Fibroblast of the conjunctiva (primary cell): ENCODE data around the gene RELL2.
A peak's percentile ranks its signal among the peaks of the same experiment; 100 is the strongest.

ENCODE experiments used
- DNase-seq: peaks from one replicate; pipeline ENCODE4 v3.0.0-alpha.2; 2010; ENCODE audit warnings: low read depth

Gene RELL2

DNA sequence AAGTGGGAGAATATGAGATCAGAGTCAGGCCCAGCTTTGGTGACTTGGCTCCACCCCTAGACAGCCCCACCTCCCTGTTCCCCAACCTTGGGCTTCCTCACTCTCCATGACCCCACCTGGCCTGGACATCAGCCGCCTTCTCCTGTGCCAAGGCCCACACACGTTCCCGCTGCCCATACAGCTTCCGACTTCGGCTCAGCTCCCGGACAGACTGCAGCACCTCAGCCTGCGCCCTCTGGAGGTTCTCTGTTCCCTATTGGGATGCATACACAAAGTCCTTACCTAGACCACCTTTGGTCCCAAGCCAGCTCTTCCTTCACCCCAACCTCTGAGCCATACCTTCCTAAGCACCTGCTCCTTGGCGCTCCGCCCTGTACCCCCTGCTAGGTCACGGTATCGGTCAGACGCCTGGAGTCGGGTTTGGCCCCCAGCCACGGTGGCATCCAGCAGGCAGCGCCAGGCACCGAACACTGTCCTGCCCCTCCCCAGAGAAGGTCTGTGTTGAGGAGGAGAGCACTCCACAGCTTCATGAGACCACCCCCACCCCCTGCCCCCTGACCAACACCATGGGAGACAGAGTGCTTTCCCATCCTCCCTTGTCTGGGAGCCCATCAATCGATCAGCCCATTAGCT lies 12.4 kb downstream of the RELL2 start:
- DNase-seq, result no peak

DNA sequence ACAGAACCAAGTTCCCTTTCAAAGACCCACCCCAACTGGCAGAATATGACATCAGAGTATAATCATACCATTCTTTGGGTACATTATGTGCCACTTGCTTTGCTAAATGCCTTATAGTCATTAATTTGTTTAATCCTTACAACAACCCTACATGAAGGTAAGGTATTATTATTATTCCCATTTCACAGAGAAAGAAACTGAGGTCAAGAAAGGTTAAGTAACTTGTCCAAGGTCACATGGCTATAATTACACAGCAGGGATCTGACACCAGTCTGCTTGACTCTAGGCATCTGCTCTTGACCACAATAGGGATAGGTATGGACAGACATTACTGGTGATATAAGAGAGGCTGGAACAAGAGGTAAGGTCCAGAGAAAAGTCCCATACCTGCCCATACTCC lies 13.2 kb downstream of the RELL2 start:
- DNase-seq, result no peak

DNA sequence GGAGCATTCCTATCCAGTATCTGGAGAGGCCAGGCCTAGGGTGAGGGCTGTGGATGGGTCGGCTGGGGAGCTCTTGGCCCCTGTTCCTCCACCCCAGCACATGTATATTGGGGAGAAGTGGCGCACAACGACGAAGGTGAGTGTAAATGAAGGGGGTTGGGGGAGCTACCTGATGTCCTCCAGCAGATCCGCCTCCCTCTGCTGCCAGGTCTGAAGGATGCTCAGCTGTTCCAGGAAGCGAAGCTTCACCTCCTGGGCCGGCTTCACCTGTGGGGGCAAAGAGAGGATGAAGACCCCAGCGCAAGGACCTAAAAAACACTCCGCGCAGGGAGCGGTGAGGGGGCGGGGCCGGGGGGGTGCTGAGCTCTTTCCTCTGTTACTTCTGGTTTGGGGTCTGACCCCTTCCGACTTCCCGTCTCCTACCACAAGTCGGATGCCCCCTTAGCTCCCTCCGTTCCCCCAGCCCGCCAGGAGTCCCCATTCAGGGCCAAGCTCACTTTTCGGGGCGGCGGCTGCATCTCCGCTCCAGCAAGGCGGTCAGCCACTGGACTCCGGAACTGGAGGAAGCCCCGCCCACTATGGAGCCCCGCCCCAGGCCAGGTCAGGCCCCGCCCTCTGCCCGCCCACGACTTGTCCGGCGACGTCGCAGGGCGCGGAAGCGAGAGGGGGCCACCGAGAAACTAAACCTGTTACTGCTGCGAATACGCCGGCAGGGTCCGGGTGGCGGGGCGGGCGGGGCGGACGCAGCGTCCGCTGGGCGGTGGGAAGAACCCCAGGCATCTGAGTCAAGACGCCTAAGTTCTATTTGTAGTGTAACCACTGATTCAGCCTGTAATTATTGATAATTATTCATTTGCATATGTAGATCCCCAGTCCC lies 14.3 kb downstream of the RELL2 start, which contains the start of gene FCHSD1:
TSS of gene FCHSD1 (minus strand) at position 568 of the 877 bp plus-strand sequence. CDS start at position 518, 50 bp downstream.
- DNase-seq, result peak; percentile 65

DNA sequence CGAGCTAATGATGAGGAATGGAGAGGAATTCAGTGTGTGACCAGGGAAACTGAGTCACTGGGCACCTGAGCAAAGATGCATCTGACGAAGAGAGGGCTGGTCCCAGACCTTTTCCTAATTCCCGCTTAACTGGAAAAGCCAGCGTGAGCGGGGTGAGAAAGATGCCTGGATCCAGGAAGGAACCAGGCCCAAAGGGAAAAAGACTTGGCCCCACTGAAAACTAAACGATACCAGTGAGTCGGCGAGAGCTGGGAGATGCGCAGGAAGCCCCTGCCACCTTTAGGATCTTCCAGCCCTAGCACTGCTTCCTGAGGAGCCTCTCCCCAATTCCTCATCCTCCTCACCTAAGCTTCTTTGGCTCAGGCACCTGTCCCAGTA lies 14.9 kb downstream of the RELL2 start:
- no peak for DNase-seq

DNA sequence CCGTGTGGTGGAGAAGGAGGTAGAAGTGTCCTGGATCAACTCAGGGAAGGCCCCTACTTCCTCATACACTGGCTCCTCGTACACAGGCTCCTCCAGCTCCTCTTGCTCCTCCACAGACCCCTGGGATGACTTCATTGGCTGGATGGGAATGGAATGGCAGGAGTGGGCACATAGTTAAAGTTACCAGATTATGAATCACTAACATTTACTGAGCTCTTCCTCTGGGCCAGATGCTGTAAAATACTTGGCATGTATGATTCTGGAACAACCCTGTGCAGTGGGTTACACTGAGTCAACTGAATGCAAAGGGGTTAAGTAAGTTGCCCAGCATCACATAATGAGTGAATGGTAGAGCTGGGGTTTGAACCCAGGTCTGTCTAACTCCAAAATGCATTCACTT lies 17.5 kb downstream of the RELL2 start:
- no peak for DNase-seq

DNA sequence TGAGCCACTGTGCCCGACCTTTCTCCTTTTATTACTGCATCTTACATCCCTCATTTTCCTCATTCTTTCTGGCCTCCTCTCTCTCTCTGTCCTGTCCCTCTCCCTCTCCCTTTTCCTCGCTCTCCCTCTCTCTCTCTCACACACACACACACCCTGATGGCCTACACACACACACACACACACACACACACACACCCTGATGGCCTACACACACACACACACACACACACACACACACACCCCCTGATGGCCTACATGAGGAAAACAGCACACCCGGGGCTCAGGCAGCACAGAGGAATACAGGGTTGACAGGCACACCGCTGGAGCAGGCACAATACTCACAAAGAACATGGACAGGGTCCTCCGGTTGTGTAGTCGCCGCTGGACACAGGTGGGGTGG lies 18.2 kb downstream of the RELL2 start:
- DNase-seq, result no peak

DNA sequence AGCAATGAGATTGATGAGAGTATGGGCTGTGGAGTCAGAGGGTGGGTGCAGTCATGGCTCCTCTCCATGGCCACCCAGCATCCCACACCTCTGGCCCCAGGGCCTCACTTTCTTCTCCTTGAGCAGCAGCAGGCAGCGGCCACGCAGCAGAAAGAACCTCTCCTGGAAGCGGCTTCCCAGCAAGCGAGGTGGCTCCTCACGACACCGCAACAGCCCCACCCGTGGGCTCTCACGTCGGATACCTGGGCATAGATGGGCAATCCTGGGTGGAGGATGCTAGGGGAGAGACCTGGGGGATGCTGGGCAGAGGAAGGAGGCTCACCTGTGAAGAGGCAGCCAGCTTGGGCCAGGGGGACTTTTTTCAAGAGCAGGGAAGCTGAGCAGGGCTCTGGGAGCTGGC lies 19.6 kb downstream of the RELL2 start:
- no peak for DNase-seq

DNA sequence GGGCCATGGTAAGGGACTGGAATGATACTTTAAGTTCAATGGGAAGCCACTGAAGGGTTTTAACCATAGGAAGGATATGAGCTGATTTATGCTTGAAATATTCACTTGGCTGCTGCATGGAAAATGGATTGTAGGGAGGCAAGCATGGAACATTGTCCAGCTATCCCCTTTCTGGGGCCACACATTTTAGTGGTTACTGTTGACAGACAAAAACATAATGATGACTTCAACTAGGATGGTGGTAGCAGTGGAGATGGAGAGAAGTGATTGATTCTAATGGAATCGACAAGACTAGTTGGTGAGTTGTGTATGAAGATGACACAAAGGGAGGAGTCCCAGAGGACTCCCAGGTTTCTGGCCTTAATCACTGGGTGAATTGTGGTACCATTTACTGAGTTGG lies 20.6 kb downstream of the RELL2 start:
- no peak for DNase-seq

DNA sequence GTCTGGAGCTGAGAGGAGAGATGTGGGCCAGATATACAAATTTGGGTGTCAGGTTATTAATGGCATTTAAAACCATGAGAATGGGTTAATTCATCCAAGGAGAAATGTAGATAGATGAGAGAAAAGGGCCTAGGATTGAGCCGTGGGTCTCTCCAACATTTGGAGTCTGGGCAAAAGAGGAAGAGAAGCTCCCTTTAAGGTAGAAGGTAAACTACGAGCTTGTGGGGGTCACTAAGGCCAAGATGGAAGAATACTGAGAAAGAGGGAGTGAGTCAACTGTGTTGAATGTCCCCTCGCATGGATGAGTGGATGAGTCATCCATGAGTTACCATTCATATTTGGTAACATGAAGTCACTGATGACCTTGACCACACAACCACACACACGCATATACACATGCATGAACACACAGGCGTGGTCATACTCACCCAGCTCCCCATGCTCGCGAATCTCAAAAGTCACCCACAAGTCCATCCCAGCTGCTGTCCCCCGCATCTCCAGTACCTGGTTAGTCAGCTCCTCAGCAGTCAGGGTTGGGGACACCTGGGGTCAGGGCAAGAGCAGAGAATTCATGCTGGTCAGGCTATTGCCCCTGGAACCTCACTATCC lies 21.2 kb downstream of the RELL2 start:
- DNase-seq, result peak; percentile 63

DNA sequence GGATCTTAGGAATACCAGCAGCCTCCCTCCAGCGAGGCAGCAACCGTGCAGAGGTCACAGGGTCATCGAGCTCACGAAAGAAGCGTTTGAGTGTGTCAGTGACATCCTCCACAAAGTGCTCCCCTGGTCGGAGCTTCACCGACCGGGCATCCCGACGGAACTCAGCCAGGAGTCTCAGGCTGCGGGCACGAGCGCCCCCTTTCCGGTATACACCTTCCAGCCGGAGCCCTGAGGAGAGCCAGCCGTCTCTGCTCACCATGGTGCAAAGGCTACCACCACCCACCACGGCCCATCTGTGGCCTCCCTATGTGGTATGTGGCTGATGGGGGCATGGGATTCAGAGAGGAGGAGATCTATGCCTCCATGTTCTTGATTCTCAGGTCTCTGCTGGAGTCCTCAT lies 25.2 kb downstream of the RELL2 start:
- DNase-seq, result no peak

DNA sequence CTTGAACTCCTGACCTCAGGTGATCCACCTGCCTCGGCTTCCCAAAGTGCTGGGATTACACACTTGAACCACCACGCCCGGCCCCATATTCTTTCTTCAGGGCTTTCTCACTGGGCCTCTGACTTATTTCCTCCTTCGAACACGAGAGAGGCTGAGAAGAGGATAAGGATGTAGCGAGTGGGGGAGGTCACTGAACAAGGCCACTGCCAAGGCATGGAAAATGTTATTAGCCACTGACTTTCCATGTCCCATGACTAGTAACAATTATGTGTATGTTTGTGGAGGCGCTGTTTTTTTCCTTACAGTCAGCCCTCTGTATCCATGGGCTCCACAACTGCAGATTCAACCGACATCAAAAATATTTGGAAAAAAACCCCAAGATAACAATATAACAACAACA lies 26.7 kb downstream of the RELL2 start:
- DNase-seq, result no peak

DNA sequence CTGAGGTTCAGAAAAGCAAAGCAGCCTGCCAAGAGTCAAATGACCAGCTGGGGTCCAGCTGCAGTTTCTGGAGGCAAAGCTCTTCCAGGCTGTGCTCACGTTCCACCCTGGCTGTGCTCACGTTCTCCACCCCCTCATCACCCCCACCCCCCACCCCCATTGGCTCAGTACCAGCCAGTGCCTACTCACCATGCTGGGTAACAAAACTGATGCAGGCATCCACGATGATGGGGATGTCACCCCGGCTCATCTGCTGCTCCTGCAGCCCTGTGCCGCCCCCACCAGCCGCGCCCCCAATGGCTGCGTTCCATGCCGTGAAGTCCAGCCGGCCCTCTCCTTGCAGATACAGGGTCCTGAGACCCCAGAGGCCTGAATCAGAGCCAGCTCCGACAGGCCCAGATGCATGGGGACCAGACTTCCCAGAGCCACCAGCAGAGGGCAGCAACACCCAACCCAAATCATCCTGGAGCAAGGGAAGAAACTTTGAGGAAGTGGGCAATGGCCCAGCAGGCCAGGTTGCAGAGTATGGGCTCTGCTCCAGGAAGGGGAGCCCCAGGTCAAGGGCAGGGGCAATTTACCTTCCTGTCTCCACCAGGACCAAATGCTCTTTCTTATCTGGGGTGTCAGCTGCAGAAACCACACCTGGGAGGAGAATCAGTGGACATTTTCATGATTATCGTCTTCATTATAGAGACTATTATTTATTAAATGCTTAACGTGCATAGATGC lies 28.1 kb downstream of the RELL2 start:
- DNase-seq, result peak; percentile 30

DNA sequence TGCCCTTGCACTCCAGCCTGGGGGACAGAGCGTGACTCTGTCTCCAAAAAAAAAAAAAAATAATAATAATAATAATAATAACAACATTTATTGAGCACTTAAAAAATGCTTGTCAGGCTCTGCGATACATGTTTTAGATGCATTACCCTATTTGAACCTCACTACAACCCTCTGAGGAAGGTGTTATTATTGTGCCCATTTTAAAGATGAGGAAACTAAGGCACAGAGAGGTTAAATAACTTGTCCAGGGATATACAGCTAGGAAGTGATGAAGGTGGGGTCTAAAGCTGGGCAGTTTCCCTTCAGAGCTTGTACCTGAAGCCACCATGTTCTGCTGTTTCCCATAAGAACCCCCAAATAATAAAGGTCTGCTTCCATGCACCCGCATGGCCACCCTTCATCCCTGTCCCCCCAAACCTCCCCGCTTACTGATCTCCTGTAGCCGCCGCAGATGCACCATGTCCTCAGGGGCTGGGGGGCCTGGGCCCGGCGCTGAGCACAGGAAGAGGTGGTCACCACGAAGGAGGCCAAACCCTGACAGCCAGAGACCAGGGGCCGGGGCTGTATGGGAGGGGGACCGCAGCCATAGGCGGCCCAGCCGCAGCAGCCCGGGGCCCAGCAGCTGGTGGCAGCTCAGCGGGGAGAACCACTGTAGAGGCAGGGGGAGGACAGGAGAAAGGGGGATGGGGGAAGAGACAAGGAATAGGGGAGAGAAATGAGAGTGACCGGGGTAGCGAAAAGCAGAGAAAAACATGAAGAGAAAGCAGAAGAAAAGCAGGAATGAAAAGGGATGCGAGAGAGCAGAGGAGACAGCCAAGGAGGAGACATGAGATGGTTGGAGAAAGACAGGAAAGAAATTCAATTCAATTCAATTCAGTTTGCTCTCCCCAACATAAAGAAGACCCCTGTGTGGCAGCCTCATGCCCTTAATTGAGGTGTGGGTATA lies 29.5 kb downstream of the RELL2 start:
- DNase-seq, result no peak

DNA sequence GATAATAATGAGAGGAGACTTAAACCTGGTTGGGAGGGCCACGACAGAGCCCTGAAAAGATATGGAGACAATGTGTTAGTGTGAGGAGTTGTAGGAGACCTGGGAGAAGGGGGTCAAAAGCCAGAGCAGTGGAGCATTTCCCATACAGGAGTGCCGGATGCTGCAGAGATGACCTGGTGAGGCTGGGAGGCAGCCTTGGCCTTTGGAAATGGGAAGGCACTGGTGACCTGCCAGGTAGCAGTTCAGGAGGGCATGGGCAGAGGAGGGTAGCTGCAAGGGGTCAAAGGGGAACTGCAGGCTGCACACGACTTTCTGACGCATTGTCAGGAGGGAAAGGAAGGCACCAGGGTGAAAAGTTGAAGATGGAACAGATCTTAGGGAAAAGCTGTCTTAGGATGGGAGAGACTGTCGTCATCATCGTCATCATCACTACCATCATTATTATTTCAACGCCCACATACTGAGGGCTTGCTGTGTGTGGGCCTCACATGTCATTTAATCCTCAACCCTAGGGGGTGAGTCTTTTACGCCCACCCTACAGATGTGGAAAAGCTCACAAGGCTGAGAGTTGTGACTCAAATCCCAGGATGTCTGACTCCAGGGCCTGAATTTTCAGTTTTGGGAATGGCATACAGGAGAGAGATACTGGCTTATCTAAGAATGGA lies 31.9 kb downstream of the RELL2 start:
- no peak for DNase-seq

DNA sequence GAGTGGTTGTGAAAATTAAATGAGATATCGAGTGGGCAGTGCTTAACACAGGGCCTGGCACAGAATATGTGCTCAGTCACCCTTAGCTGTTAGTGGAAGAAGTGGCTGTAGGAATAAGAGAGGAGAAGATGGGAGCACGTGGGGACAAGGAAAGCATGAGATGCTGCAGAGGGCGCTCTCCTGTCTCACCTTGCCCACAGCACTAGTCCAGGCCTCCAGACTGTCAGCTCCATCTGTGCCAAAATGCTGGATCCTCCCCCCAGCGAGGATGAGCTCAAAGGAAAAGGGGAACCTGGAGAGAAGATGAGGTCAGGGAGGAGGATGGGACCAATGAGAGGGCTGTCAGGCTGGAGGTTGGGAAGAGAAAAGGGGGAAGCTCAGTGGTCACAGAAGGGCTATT lies 32.7 kb downstream of the RELL2 start:
- DNase-seq, result no peak

DNA sequence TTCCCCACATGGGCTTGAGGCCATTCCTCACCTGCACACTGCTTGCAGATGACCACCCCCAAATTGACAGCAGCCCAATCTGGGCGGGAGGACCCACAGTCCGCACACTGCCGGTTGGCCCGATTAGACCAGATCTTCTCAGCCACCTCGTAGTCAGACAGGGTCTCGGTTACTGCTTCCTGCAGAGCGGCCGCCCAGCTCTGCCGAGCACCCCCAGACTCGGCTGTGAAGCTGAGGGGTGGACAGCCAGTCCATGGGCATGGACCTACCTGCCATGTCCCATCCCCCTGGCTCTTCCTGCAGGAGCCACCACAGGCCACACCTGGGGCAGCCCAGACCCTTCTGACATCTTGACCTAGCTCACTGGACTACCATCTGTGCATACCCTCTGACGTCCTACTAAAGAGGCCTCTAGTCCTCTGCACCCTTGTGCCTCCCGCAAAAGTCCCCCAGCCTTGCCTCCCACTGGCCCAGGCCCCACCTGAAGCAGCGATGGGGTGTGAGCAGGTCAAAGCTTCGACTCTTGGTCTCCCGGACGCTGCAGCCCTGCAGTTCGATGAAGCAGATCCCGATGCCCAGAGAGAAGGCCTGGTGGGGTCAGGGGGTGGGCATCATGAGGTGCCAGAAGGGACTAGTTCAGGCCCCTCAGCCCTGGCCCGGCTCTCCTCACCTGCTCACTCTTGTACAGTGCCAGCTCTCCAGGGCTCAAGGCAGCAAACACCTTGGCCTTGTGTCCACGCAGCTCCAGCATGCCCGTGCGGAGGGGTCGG lies 35.5 kb downstream of the RELL2 start:
- DNase-seq, result no peak

DNA sequence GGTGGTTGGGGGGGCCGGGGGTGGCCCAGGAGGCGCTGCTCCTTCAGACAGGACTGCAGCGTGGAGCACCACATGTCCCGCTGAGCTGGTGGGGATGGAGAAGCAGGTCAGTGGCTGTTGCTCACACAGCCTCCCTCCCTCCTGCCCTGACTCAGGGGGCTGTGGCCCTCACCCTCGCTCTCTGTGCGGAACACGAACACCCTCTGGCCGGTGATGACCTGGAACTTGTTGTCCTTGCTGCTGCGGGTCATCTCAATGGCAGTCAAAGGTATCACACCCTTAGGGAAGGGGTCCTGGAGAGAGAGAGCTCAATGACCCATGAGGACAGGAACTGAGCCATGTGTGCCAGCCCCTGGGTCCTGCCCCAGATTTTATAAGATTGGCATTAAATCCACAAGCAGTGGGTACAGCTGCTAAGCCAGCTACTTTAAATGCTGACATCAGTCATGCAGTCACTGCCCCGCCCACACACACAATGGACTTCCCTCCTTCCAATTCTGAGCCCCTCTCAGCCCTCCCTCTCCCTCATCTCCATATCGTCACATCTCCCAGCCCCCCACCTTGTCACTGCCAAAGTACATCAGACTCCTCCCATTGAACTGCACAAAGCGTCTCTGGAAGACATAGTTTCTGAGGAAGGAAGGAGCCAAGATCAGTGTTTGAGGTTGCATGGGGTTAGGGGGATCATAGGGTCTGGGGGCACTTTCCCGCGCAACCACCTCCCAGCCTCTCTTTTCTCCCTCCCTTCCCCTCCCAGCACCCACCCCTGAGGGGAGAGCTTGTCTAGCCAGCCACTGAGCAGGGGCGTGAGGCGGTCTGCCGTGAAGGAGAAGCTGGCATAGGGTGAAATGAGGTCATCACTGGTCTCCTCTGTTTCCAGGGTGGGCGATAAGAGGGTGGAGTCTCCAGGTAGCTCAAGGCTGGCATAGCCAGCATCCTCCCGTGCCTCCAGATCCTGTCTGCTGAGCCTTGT lies 36.3 kb downstream of the RELL2 start:
- no peak for DNase-seq

DNA sequence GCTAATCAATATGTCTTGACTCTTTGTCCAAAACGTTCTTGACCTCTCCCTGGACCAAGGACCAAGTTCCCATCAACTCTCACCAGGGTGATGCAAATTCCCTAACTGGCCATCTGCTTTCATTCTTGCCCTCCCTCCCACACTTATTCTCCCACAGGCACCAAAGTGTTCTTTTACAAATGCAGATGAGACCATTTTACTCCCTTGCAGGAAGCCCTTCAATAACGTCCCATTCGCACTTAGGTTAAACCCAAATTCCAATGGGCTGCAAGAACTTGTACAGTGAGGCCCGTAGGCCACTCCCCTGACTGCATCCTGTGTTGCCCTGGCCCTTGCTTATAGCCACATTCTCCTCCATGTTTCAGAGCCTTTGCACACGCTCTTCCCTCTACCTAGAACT lies 38.0 kb downstream of the RELL2 start:
- DNase-seq, result no peak

DNA sequence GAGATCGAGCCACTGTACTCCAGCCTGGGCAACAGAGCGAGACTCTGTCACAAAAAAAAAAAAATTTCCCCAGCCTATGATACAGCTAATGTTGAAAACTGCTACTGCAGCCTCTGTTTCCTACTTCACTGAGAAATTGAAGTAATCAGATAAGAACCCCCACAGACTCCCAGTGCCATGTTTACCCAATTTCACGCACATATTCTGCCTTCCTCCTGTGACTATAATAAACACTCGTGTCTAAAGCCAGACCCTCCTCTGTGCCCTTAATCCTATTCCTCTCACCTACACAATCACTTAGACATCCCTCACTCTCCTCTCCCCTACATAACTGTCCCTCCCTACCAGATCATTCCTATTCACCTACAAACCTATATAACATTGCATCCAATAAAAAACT lies 38.9 kb downstream of the RELL2 start:
- no peak for DNase-seq
